Testis (tissue), 3 donors: ENCODE data around the gene ASCC1. TPM values are rescaled to one million over a fixed set of nuclear protein-coding genes. Genes with fewer than 3 reads are reported as not detected.

Experiments used
- DNase-seq: peaks from one replicate; pipeline ENCODE4 v3.0.0-alpha.2; 2019
- H3K27ac ChIP-seq, 2 donors: fragments of 200-600 bp; sonication (generic); one replicate each; pipeline ENCODE4 v1.5.1; 2019
- H3K27me3 ChIP-seq: fragments of 200-600 bp; sonication (generic); one replicate; pipeline ENCODE4 v1.5.1; 2019
- H3K36me3 ChIP-seq: fragments of 200-600 bp; sonication (generic); one replicate; pipeline ENCODE4 v1.5.1; 2017; ENCODE audit warnings: low read depth; ENCODE audit errors: missing control alignments
- H3K4me1 ChIP-seq: fragments of 200-600 bp; sonication (generic); one replicate; pipeline ENCODE4 v1.5.1; 2019
- H3K4me3 ChIP-seq, 2 donors: fragments of 200-600 bp; sonication (generic); one replicate each; pipeline ENCODE4 v1.5.1; 2017 to 2019
- H3K9me3 ChIP-seq: fragments of 200-600 bp; sonication (generic); one replicate; pipeline ENCODE4 v1.5.1; 2017
- CTCF ChIP-seq, 3 experiments: fragments of 450-650 bp in 2 of 3; fragments of 200-600 bp in 1 of 3; sonication (generic) in 1 of 3; IDR thresholded peaks; one replicate each; pipeline ENCODE4 v1.5.1; 2016 to 2019; ENCODE audit warnings: antibody characterized with exemption in 3 of 3, mild to moderate bottlenecking in 2 of 3, moderate library complexity in 1 of 3
- POLR2A ChIP-seq: fragments of 450-650 bp; IDR thresholded peaks from one replicate; pipeline ENCODE4 v1.6.1; 2017; ENCODE audit warnings: antibody characterized with exemption, mild to moderate bottlenecking, moderate library complexity
- WGBS, 2 donors: methylation state at CpG; one replicate each; pipeline ENCODE4 v1.1.5; 2018; 5-methylcytosine and 5-hydroxymethylcytosine counted together
- intact Hi-C: fragments of 100-400 bp; cut with DNase I; formaldehyde crosslinking; loops from one replicate; pipeline ENCODE4 v1.15.1; 2023; ENCODE audit warnings: low total_unique reads
- polyA plus RNA-seq: library from polyadenylated mRNA; stranded (reverse); fragments of 350-450 nt; fragmentation: Illumina TruSeq; extraction: RNeasy Lipid Tissue Mini Kit (QIAGEN cat#74804); gene quantifications from one replicate; pipeline ENCODE4 v1.2.3, GENCODE V29; 2014; ENCODE audit warnings: low read depth, low replicate concordance; ENCODE audit not compliant: insufficient read depth
- total RNA-seq, 2 donors: library from RNA; depleted of rRNA; stranded (reverse); fragments of >200 nt; gene quantifications; one replicate each; pipeline ENCODE4 v1.2.3, GENCODE V29; 2016

ASCC1 gene
- total and polyA plus RNA-seq, 3 donors from 2014 or later: 47.4 to 58.3 (median 48.8) TPM

- intact Hi-C loops: no loop called here
- Histone ChIP-seq H3K9me3 (no peaks in the 10 kb centered on the region), H3K4me1 (peaks cover 37% of the 10 kb centered on the region), H3K27me3 (no peaks in the 10 kb centered on the region), H3K36me3 (no peaks in the 10 kb centered on the region), H3K4me3 (no peak overlapping the region), H3K27ac (peak overlapping the region in 1 of 2 donors; percentile 94)
- TF ChIP-seq POLR2A (no peak), CTCF (IDR thresholded peaks at IDR 0.05) (no peak)
- 91 to 95% methylated on average over 7 of the region's 7 CpGs for WGBS, 2 donors
- no peak for DNase-seq
Observed at GRCh38 chr10:72261784-72262404, 45.8 kb upstream of the ASCC1 start.

DNA sequence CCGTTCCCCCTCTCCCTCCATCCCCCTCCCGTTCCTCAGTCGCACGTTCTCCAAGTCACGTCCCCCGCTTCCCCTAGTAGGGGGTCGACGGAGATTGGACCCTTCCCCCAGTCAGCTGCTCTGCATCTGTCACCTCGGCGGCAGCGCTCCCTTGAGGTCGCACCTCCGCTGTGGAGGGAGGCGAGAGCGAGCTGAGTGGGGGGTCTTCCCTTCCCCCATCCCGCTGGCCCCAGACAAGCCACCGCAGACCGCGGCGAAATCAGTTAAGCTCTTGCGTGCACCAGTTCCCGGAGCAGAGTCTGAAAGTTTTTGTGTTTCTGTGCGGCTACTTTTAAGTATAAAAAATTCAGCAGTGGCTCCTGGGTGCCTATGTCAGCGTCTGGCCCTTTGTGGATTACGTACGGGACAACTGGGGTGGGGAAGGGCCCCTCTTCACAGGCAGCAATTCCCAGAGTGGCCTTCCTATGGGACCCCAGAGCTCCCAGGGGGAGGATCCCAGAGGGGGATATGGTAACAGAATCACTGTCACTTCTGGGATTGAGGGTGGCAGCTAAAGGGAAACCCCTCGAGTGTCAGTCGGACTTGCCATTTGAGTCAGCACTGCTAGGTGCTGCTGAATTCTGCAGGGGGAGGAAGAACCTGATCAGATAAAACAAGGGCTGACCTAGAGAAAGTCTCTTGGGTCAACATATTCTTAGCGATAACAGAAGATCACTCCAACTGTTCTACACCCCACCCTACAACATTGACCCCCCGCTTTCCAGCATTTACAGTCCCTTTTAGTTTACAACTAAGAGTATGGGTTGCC is 45.1 kb upstream of the ASCC1 start:
- H3K4me1 ChIP-seq: peaks cover 43% of the 10 kb centered on the region
- TF ChIP-seq POLR2A: peak; percentile 5
- no peak for TF ChIP-seq CTCF (IDR thresholded peaks at IDR 0.05)
- WGBS, 2 donors: 9 to 10% methylated on average over 15 to 30 of the region's 30 CpGs
- intact Hi-C loops: no loop called here
- H3K4me3 ChIP-seq: peak overlapping the region; percentile 57 to 70
- peak overlapping the region; percentile 87 to 94 for H3K27ac ChIP-seq
- H3K36me3 ChIP-seq: no peaks in the 10 kb centered on the region
- no peaks in the 10 kb centered on the region for H3K27me3 ChIP-seq
- no peaks in the 10 kb centered on the region for H3K9me3 ChIP-seq
- no peak for DNase-seq

DNA sequence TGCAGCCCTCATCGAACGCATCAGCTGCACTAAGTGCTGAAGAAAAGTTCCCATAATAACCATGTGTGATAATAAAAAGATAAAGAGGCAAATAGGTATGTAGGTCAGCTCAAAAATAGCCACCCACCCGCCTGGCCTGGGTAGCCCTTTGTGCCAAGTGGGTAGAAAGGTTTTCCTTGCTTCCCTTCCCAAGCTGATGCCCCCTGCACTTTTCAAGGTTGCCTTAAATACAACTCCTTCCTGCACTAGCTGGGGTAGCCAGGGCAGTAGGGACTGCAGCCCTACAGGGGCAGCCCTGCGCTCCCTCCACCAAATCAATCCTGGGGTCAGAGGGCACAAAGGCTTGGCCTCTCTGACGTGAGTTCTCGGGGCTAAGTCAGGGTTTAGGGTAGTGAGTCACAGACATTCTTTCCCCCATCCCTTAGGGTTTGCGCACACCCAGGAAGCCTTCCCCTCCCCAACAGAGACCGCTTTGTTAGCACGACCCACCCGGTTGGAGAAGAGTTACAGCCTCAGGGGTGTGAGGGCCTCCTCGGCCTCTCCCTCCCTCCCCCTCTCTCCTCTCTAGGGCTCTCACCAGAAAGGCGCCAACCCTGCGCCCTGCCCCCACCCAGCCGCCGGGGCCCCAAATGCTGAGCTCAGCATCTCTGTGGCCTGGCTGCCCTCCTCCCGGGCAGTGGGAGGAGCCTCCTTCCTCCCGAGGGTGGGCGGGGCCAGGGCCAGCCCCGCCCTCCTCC is 44.3 kb upstream of the ASCC1 start:
- Histone ChIP-seq H3K36me3 (no peaks in the 10 kb centered on the region), H3K4me3 (peak overlapping the region; percentile 57 to 70), H3K27ac (peak overlapping the region; percentile 87 to 94), H3K4me1 (peaks cover 51% of the 10 kb centered on the region), H3K27me3 (no peaks in the 10 kb centered on the region), H3K9me3 (no peaks in the 10 kb centered on the region)
- WGBS, 2 donors: 10 to 14% methylated on average over 17 of the region's 19 CpGs
- intact Hi-C loops: no loop called here
- peak; percentile 83 for DNase-seq
- TF ChIP-seq CTCF (IDR thresholded peaks at IDR 0.05) (no peak), POLR2A (no peak)

GRCh38 chr10:72259491-72260238 is 43.6 kb upstream of the ASCC1 start:
- Histone ChIP-seq H3K27ac (peak overlapping the region; percentile 87 to 94), H3K4me1 (peaks cover 58% of the 10 kb centered on the region), H3K9me3 (no peaks in the 10 kb centered on the region), H3K4me3 (no peak overlapping the region), H3K36me3 (no peaks in the 10 kb centered on the region), H3K27me3 (no peaks in the 10 kb centered on the region)
- intact Hi-C loops: no loop called here
- WGBS, 2 donors: 29 to 36% methylated on average over 5 of the region's 5 CpGs
- TF ChIP-seq POLR2A (no peak), CTCF (IDR thresholded peaks at IDR 0.05) (no peak)
- DNase-seq: no peak
